GM12801 (cell line): ENCODE measurements around the gene DHX8.

ENCODE experiments used
- TF ChIP-seq, protein P1 (sequence below): IDR thresholded peaks from one replicate; pipeline ENCODE4 v1.5.1; 2011; ENCODE audit warnings: control low read depth; ENCODE audit not compliant: insufficient read length; ENCODE audit errors: extremely low read depth

DHX8 gene

GRCh38 chr17:43550754-43551153, 67.0 kb downstream of the DHX8 start:
- TF ChIP-seq, protein P1, sequence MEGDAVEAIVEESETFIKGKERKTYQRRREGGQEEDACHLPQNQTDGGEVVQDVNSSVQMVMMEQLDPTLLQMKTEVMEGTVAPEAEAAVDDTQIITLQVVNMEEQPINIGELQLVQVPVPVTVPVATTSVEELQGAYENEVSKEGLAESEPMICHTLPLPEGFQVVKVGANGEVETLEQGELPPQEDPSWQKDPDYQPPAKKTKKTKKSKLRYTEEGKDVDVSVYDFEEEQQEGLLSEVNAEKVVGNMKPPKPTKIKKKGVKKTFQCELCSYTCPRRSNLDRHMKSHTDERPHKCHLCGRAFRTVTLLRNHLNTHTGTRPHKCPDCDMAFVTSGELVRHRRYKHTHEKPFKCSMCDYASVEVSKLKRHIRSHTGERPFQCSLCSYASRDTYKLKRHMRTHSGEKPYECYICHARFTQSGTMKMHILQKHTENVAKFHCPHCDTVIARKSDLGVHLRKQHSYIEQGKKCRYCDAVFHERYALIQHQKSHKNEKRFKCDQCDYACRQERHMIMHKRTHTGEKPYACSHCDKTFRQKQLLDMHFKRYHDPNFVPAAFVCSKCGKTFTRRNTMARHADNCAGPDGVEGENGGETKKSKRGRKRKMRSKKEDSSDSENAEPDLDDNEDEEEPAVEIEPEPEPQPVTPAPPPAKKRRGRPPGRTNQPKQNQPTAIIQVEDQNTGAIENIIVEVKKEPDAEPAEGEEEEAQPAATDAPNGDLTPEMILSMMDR, result no peak

DNA sequence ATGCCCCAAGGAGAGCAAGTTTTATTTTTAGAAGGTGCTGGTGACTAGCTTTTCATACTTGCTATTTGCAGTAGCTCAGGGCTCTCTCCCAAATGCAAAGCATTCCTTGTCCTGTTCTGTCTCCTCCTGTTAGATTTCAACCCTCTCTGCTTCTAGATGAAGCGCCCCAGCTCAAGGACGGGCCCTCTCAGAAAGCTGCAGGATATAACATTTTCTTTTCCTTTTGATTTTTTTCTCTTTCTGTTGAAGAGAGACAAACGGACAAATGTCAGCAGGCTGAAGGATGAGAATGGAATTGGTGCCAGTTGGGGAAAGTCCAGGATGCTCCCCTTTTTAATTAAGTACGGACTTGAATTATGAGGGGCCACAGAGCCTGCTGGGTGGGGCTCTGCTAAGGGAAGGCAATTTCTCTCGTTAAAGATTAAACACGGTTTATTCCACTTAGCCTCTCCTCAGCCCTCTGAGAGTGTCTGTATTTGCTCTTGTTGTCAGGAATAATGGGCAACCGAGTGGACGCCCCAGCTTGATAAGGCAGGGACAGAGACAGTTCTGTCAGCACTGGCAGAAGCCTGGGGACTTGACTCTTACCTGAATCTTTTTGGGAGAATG, 68.6 kb downstream of the DHX8 start:
- TF ChIP-seq, protein P1, result no peak

- TF ChIP-seq, protein P1, result no peak
Observed at GRCh38 chr17:43553573-43553972, 69.8 kb downstream of the DHX8 start.

GRCh38 chr17:43554857-43555256, 71.1 kb downstream of the DHX8 start:
- TF ChIP-seq, protein P1, result no peak

DNA sequence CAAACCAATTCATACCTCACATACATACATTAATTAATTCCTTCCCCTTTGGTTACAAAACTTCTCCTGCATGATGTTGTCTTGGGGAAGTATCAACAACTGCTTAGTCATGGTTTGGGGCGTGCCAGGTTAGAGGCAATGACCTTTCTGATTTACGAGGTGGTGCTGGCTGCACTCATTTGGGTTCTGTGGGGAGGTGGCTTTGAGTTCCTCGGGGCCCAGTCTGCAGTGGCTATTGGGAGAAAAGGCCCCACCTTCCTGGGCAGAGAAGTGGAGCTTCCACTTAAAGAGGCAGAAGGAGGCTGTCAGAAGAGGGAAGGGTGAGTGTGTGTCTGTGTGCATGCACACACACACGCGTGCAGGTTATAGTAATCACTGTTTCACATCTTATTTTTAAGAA, 72.5 kb downstream of the DHX8 start:
- TF ChIP-seq, protein P1, result no peak

GRCh38 chr17:43558805-43559160, 75.0 kb downstream of the DHX8 start:
- TF ChIP-seq, protein P1, result no peak

DNA sequence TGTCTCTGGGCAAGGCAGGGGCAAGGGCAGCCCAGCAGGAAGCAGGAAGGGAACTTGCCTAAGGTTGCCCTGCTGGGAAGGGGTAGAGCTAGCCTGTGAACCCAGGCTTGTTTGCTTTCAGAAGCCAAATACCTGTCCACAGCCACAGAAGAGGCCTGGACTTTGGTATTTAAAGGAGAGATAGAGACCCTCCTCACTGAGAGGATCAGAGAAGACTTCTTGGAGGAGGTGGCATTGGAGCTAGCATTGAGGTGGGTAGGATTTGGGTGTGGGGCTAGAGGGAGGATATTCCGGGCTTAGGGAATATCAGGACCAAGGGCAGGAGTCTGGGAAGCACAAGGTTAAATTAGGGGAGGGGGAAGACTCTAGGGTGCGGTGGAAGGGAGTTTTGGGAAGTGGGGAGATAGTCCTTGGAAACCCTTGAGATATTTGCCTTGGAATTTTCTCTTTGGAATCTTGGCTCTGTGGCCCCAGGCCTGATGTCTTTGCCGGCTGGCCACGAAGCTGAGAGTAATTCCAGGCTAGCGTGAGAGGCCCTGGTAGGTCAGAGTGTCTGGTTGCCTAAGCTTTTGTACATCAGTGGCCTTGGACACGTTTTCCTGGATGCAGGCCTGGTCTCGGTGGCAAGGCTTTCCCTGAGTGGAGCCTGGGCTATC, 75.5 kb downstream of the DHX8 start:
- TF ChIP-seq, protein P1, result no peak
